Gastrocnemius medialis (tissue), 4 donors: Measurements from ENCODE around the gene CCDC92B.

Source experiments
- CTCF ChIP-seq, 5 experiments: fragments of 450-650 bp in 3 of 5; fragments of 200-600 bp in 2 of 5; sonication (generic) in 2 of 5; IDR thresholded peaks in 4 of 5; conservative IDR thresholded peaks in 1 of 5; 1 replicate in 4 of 5; 2 replicates in 1 of 5; pipeline ENCODE4 v1.5.1; 2016 to 2019; ENCODE audit warnings: antibody characterized with exemption in 5 of 5, mild to moderate bottlenecking in 3 of 5, moderate library complexity in 3 of 5
- POLR2A ChIP-seq, 2 donors: fragments of 450-650 bp; IDR thresholded peaks; one replicate each; pipeline ENCODE4 v1.6.1; 2017; ENCODE audit warnings: antibody characterized with exemption in 2 of 2, mild to moderate bottlenecking in 2 of 2, moderate library complexity in 2 of 2

DNA sequence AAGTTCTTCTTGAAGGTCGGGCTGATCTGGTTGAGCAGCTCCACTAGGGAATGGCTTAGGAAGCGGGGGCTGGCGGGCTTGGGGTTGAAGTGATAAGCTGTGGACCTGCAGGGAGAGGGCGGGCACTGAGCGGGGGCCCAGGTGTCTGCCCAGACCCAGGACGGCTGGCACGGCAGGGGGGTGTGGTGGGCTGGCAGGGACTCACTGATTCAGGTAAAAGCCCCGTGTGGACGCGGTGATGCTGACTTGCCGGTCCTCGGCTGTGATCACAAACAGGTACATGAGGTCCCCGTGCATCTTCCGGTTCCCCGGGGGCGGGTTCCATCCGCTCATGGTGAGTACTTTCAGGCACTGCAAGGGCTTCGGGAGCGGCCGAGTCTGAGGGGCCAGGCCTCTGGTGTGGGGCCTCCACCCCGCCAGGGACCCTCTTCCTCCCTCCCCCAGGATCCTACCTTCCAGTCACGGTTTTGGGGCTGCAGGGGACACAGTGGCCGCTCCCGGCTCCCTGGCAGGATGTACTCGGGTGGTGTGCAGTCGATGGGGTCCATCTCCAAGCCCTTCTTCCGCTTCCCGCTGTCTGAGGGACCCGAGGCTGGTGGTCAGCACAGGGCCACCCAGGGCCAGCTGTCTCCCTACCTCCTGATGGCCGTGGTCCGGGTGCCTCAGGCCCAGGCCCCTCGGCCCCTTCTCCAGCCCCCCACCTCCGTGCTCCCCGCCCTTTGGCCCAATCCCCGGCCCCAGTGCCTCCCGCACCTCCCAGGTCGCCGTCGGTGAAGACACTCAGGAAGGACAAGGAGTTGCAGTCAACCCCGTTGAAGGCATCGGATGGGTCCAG lies 48.1 kb downstream of the CCDC92B start:
- TF ChIP-seq CTCF (IDR thresholded peaks at IDR 0.05 in 4 of 5, conservative IDR thresholded peaks at IDR 0.05 in 1 of 5), result no peak
- no peak for TF ChIP-seq POLR2A (IDR thresholded peaks at IDR 0.05)
